Neuronal stem cell (in vitro differentiated cells): ENCODE measurements around the gene AUTS2.

Experiments
- DNase-seq: peaks from one replicate; pipeline ENCODE4 v3.0.0-alpha.2; 2013; ENCODE audit warnings: low spot score
- H2AFZ ChIP-seq: one replicate; pipeline ENCODE4 v1.6.1; 2013; ENCODE audit warnings: mild to moderate bottlenecking, low read length, inconsistent platforms
- H2AK5ac ChIP-seq: 2 replicates; pipeline ENCODE4 v1.6.1; 2013; ENCODE audit warnings: low read depth, mild to moderate bottlenecking, inconsistent platforms, low read length, moderate library complexity, mixed read lengths
- H2BK120ac ChIP-seq: 2 replicates; pipeline ENCODE4 v1.6.1; 2013; ENCODE audit warnings: low read depth, mild to moderate bottlenecking, inconsistent platforms, low read length, moderate library complexity, mixed read lengths
- H2BK12ac ChIP-seq: one replicate; pipeline ENCODE4 v1.6.1; 2013; ENCODE audit warnings: low read length, inconsistent platforms
- H2BK15ac ChIP-seq: 2 replicates; pipeline ENCODE4 v1.6.1; 2013; ENCODE audit warnings: mild to moderate bottlenecking, low read length, inconsistent platforms, mixed read lengths
- H2BK5ac ChIP-seq: one replicate; pipeline ENCODE4 v1.6.1; 2013; ENCODE audit warnings: inconsistent platforms, mild to moderate bottlenecking, low read length, moderate library complexity
- H3K14ac ChIP-seq: one replicate; pipeline ENCODE4 v1.6.1; 2013; ENCODE audit warnings: low read length, inconsistent platforms
- H3K18ac ChIP-seq: 2 replicates; pipeline ENCODE4 v1.6.1; 2013; ENCODE audit warnings: low read length, inconsistent platforms
- H3K23ac ChIP-seq: 2 replicates; pipeline ENCODE4 v1.6.1; 2013; ENCODE audit warnings: low read depth, mild to moderate bottlenecking, mixed read lengths, low read length, inconsistent platforms; ENCODE audit not compliant: poor library complexity
- H3K27ac ChIP-seq: replicated peaks from 3 replicates; pipeline ENCODE4 v1.5.1; 2013; ENCODE audit warnings: low read length, inconsistent platforms
- H3K27me3 ChIP-seq, 3 experiments: 2 replicates each; pipeline ENCODE4 v1.6.1; 2013; ENCODE audit warnings: low read length in 3 of 3, mild to moderate bottlenecking in 2 of 3, inconsistent platforms in 1 of 3, low read depth in 1 of 3, mixed read lengths in 1 of 3, moderate library complexity in 1 of 3; ENCODE audit not compliant: control insufficient read depth in 3 of 3, insufficient read depth in 3 of 3
- H3K36me3 ChIP-seq, 2 donors: replicated peaks in 1 of 2; 2 replicates each; pipeline ENCODE4 v1.6.1; 2013; ENCODE audit warnings: low read length in 2 of 2; ENCODE audit not compliant: control insufficient read depth in 2 of 2, insufficient read depth in 2 of 2
- H3K4ac ChIP-seq: 2 replicates; pipeline ENCODE4 v1.6.1; 2013; ENCODE audit warnings: inconsistent platforms, mild to moderate bottlenecking, low read length, moderate library complexity
- H3K4me1 ChIP-seq, 2 donors: 1 replicate in 1 of 2; 2 replicates in 1 of 2; pipeline ENCODE4 v1.6.1; 2013; ENCODE audit warnings: low read length in 2 of 2, low read depth in 1 of 2; ENCODE audit not compliant: control insufficient read depth in 2 of 2, insufficient read depth in 1 of 2
- H3K4me2 ChIP-seq: one replicate; pipeline ENCODE4 v1.6.1; 2013; ENCODE audit warnings: mild to moderate bottlenecking, low read length, inconsistent platforms; ENCODE audit not compliant: insufficient read depth, poor library complexity, severe bottlenecking
- H3K4me3 ChIP-seq, 2 donors: 2 replicates each; pipeline ENCODE4 v1.5.1; 2013; ENCODE audit warnings: low read length in 2 of 2, mild to moderate bottlenecking in 2 of 2, inconsistent platforms in 1 of 2, moderate library complexity in 1 of 2
- H3K79me1 ChIP-seq: one replicate; pipeline ENCODE4 v1.6.1; 2013; ENCODE audit warnings: low read depth, mild to moderate bottlenecking, inconsistent platforms, low read length, moderate library complexity
- H3K9ac ChIP-seq: one replicate; pipeline ENCODE4 v1.6.1; 2013; ENCODE audit warnings: mild to moderate bottlenecking, low read depth, low read length, inconsistent platforms; ENCODE audit not compliant: poor library complexity
- H3K9me3 ChIP-seq, 2 donors: replicated peaks in 1 of 2; 2 replicates each; pipeline versions ENCODE3 to v1.6.1; 2013; ENCODE audit warnings: low read length in 2 of 2, mild to moderate bottlenecking in 2 of 2, inconsistent platforms in 1 of 2, low read depth in 1 of 2, mixed read lengths in 1 of 2, moderate library complexity in 1 of 2; ENCODE audit not compliant: control insufficient read depth in 2 of 2, insufficient read depth in 1 of 2
- H4K8ac ChIP-seq: one replicate; pipeline ENCODE4 v1.6.1; 2013; ENCODE audit warnings: low read depth, mild to moderate bottlenecking, inconsistent platforms, low read length, moderate library complexity
- H4K91ac ChIP-seq: one replicate; pipeline ENCODE4 v1.6.1; 2013; ENCODE audit warnings: low read length, low read depth, mild to moderate bottlenecking, inconsistent platforms; ENCODE audit not compliant: poor library complexity
- WGBS, 2 donors: extraction: QIAGEN DNeasy Blood & Tissue Kit; methylation state at CpG; one replicate each; pipeline ENCODE4 v1.1.7; 2013; ENCODE audit warnings: missing lambda C conversion rate in 2 of 2, mixed read lengths in 1 of 2; ENCODE audit not compliant: insufficient read length in 2 of 2, insufficient replicate concordance in 1 of 2; ENCODE audit errors: extremely low coverage in 2 of 2; 5-methylcytosine and 5-hydroxymethylcytosine counted together

Gene AUTS2

GRCh38 chr7:70693321-70693685 lies 1095.0 kb downstream of the AUTS2 start:
- H3K27ac ChIP-seq: no peak overlapping the region
- peaks cover 0 to 12% (median 0%) of the 10 kb centered on the region in 3 experiments for H3K27me3 ChIP-seq
- H3K36me3 ChIP-seq: peaks cover 0 to 10% of the 10 kb centered on the region in 2 donors
- H2BK12ac ChIP-seq: no peak overlapping the region
- H4K91ac ChIP-seq: no peak overlapping the region
- H4K8ac ChIP-seq: no peak overlapping the region
- no peak for DNase-seq
- peak overlapping the region; percentile 73 to 79 for H3K4me3 ChIP-seq
- H2AK5ac ChIP-seq: no peak overlapping the region
- no peak overlapping the region for H2BK120ac ChIP-seq
- H2BK15ac ChIP-seq: no peak overlapping the region
- no CpG with 5 or more reads among the region's 9 CpGs for WGBS, 2 donors
- H3K18ac ChIP-seq: peak overlapping the region; percentile 91
- H3K79me1 ChIP-seq: peaks cover 2% of the 10 kb centered on the region
- peak overlapping the region; percentile 82 for H2AFZ ChIP-seq
- H3K23ac ChIP-seq: no peak overlapping the region
- no peak overlapping the region for H3K4ac ChIP-seq
- H2BK5ac ChIP-seq: no peak overlapping the region
- H3K4me1 ChIP-seq: peaks cover 6 to 17% of the 10 kb centered on the region in 2 donors
- peak overlapping the region; percentile 97 for H3K4me2 ChIP-seq
- peak overlapping the region; percentile 81 for H3K9ac ChIP-seq
- H3K14ac ChIP-seq: no peak overlapping the region
- peaks cover 0 to under 1% of the 10 kb centered on the region in 2 donors for H3K9me3 ChIP-seq

DNA sequence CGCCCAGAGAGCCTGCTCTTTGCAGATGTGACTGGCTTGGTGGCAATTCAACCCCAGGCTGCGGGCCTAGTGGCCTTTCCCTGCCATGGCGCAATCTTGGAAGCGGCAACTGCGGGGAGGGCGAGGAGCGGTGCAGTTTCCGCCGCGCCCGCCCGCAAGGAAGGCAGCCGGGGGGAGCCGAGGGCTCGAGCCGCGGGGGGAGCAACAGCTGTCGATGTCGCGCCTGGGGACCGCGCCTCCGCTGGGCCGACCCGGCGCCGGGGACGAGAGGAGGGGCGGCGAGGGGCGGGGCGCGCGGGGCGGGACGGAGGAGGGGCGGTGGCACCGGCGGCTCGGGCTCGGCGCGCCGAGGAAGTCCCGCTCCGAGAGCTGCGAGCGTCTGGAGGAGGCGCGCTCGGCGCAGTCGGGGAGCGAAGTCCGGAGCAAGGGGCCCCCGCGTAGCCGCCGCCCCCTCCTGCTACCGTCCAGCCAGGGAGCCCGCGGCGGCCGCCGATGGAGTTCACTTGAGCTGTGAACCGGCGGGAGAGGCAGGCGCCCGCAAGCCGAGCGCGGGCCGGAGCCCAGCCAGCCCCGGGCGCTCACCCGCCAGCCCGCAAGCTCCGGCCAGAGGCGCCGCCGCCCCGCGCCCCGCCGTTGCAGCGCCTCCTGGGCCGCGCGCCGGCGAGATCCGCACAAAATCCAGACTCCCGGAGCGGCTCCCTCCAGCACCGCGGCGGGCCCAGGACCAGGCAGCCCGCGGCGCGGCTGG lies 1095.6 kb downstream of the AUTS2 start:
- H3K27me3 ChIP-seq: peaks cover 0 to 12% (median 0%) of the 10 kb centered on the region in 3 experiments
- H2BK5ac ChIP-seq: no peak overlapping the region
- H3K36me3 ChIP-seq: peaks cover 0 to 16% of the 10 kb centered on the region in 2 donors
- no peak overlapping the region for H2AK5ac ChIP-seq
- no CpG with 5 or more reads among the region's 101 CpGs for WGBS, 2 donors
- peak overlapping the region; percentile 99 for H3K4me2 ChIP-seq
- H3K4me3 ChIP-seq: peak overlapping the region; percentile 79 to 93
- H2BK120ac ChIP-seq: no peak overlapping the region
- H2AFZ ChIP-seq: peak overlapping the region; percentile 82
- peak overlapping the region; percentile 51 for H3K27ac ChIP-seq
- peak; percentile 68 for DNase-seq
- H3K23ac ChIP-seq: no peak overlapping the region
- peak overlapping the region; percentile 41 for H2BK12ac ChIP-seq
- peak overlapping the region; percentile 51 for H3K14ac ChIP-seq
- H3K4ac ChIP-seq: no peak overlapping the region
- peaks cover 2% of the 10 kb centered on the region for H3K79me1 ChIP-seq
- no peak overlapping the region for H4K8ac ChIP-seq
- H3K9me3 ChIP-seq: no peaks in the 10 kb centered on the region
- H3K9ac ChIP-seq: peak overlapping the region; percentile 84
- H3K4me1 ChIP-seq: peaks cover 6 to 22% of the 10 kb centered on the region in 2 donors
- H2BK15ac ChIP-seq: peak overlapping the region; percentile 37
- H4K91ac ChIP-seq: no peak overlapping the region
- peak overlapping the region; percentile 95 for H3K18ac ChIP-seq

GRCh38 chr7:70694434-70694970 lies 1096.2 kb downstream of the AUTS2 start:
- Histone ChIP-seq H3K79me1 (peaks cover 2% of the 10 kb centered on the region), H3K4me3 (peak overlapping the region; percentile 79 to 93), H2BK5ac (no peak overlapping the region), H3K4ac (no peak overlapping the region), H3K18ac (peak overlapping the region; percentile 95), H3K27ac (peak overlapping the region; percentile 51), H2BK15ac (no peak overlapping the region), H3K23ac (no peak overlapping the region), H3K4me1 (peaks cover 6 to 29% of the 10 kb centered on the region in 2 donors), H2BK12ac (no peak overlapping the region), H3K4me2 (peak overlapping the region; percentile 99), H4K91ac (no peak overlapping the region), H3K9me3 (no peaks in the 10 kb centered on the region), H4K8ac (no peak overlapping the region), H2AFZ (peak overlapping the region; percentile 82), H3K14ac (peak overlapping the region; percentile 51), H3K9ac (peak overlapping the region; percentile 84), H2AK5ac (no peak overlapping the region), H3K27me3 (peaks cover 0 to 12% (median 0%) of the 10 kb centered on the region in 3 experiments), H3K36me3 (peaks cover 0 to 22% of the 10 kb centered on the region in 2 donors), H2BK120ac (peak overlapping the region; percentile 9)
- WGBS, 2 donors: no CpG with 5 or more reads among the region's 80 CpGs
- peak; percentile 58 for DNase-seq
